HepG2 (cell line): ENCODE measurements around the gene HSPA6. TPM values are rescaled to one million over a fixed set of nuclear protein-coding genes. Genes with fewer than 3 reads are reported as not detected.
"Not testable (repeated sequence)": the region's sequence is repeated elsewhere in the genome, so short reads cannot be mapped to it uniquely, and the experiment has no call there.

ENCODE experiments used
- ATAC-seq: fragments of 200-7000 bp; cut with Tn5 transposase; 3 replicates; pipeline ENCODE4 v1.9.1; 2020; ENCODE audit warnings: mild to moderate bottlenecking, moderate library complexity
- BruUV-seq: library from RNA; stranded (reverse); fragments of 400-500 nt; replicated peaks from 2 replicates; lab custom pipeline; 2021; lab: Mats Ljungman, UMichigan
- CTCF ChIA-PET: fragments of 300-600 bp; formaldehyde crosslinking; extraction: SDS; loops from one replicate; lab custom pipeline; 2021; ENCODE audit warnings: low total read pairs, inconsistent platforms, low intra/inter-chr PET ratio; lab: Yijun Ruan, JAX
- POLR2A ChIA-PET: fragments of 350-600 bp; sonication (Branson Sonifier 250); formaldehyde crosslinking; loops from one replicate; lab custom pipeline; 2020; ENCODE audit warnings: antibody characterized with exemption, inconsistent platforms; lab: Yijun Ruan, JAX
- DNase-seq: peaks from one replicate; pipeline ENCODE4 v3.0.0-alpha.2; 2015; ENCODE audit warnings: low spot score
- FAIRE-seq: peaks from 3 replicates; lab custom pipeline; 2011; peaks lifted over from hg19 to GRCh38; lab: Jason Lieb, UNC
- H2AFZ ChIP-seq: one replicate; pipeline ENCODE4 v1.6.1; 2011; ENCODE audit warnings: low read length, inconsistent platforms
- H3K27ac ChIP-seq: fragments of 300-600 bp; 3 replicates; pipeline ENCODE4 v1.8.0; 2011; ENCODE audit warnings: mixed run types, mild to moderate bottlenecking, mixed read lengths, low read length, inconsistent platforms; ENCODE audit not compliant: insufficient read depth; ENCODE audit errors: extremely low read length
- H3K27me3 ChIP-seq, 2 experiments: fragments of 200-600 bp in 1 of 2; 2 replicates in 1 of 2; 3 replicates in 1 of 2; pipeline versions ENCODE4 v1.6.0 to v1.8.0; 2011; ENCODE audit warnings: low read length in 2 of 2, mild to moderate bottlenecking in 2 of 2, moderate library complexity in 2 of 2, inconsistent platforms in 1 of 2; ENCODE audit not compliant: insufficient read depth in 2 of 2, control insufficient read depth in 1 of 2
- H3K36me3 ChIP-seq, 2 experiments: fragments of 200-600 bp in 1 of 2; replicated peaks in 1 of 2; 2 replicates in 1 of 2; 3 replicates in 1 of 2; pipeline versions ENCODE4 v1.5.1 to v1.8.0; 2011; ENCODE audit warnings: low read length in 2 of 2, inconsistent platforms in 1 of 2; ENCODE audit not compliant: insufficient read depth in 2 of 2, control insufficient read depth in 1 of 2
- H3K4me1 ChIP-seq: 2 replicates; pipeline ENCODE4 v1.5.1; 2012; ENCODE audit warnings: low read length, inconsistent platforms; ENCODE audit not compliant: insufficient read depth
- H3K4me2 ChIP-seq: 2 replicates; pipeline ENCODE4 v1.6.0; 2011; ENCODE audit warnings: low read depth, low read length, inconsistent platforms
- H3K4me3 ChIP-seq, 3 experiments: fragments of 200-600 bp in 1 of 3; sonication (generic), shearing (Covaris generic) in 1 of 3; replicated peaks in 1 of 3; 2 replicates each; pipeline ENCODE4 v1.5.1; 2011 to 2016; ENCODE audit warnings: low read length in 3 of 3, inconsistent platforms in 2 of 3, low read depth in 2 of 3, mild to moderate bottlenecking in 2 of 3, control low read depth in 1 of 3, mixed read lengths in 1 of 3; ENCODE audit not compliant: insufficient read depth in 1 of 3
- H3K79me2 ChIP-seq: one replicate; pipeline ENCODE4 v1.6.1; 2011; ENCODE audit warnings: low read length, inconsistent platforms; ENCODE audit not compliant: insufficient read depth
- H3K9ac ChIP-seq: 2 replicates; pipeline ENCODE4 v1.6.0; 2011; ENCODE audit warnings: mild to moderate bottlenecking, low read depth, low read length, inconsistent platforms; ENCODE audit not compliant: insufficient read depth
- H3K9me3 ChIP-seq: 2 replicates; pipeline ENCODE4 v1.5.1; 2012; ENCODE audit warnings: mild to moderate bottlenecking, low read length
- H4K20me1 ChIP-seq: 2 replicates; pipeline ENCODE4 v1.6.0; 2011; ENCODE audit warnings: inconsistent platforms, mild to moderate bottlenecking, low read length, moderate library complexity; ENCODE audit not compliant: insufficient read depth
- WGBS: methylation state at CpG from one replicate; pipeline ENCODE4 v1.1.6; 2017; ENCODE audit warnings: low lambda C conversion rate; 5-methylcytosine and 5-hydroxymethylcytosine counted together
- in situ Hi-C: cut with HindIII; loops from 2 replicates; pipeline ENCODE4 v1.10.0; 2017; ENCODE audit warnings: low pct_unique_long_range_greater_than_20kb; ENCODE audit not compliant: extremely low pct_ligation_motif_present
- intact Hi-C: fragments of 100-400 bp; cut with micrococcal nuclease; formaldehyde crosslinking; loops from one replicate; pipeline ENCODE4 v1.10.0; 2022; ENCODE audit not compliant: unreplicated experiment
- polyA plus RNA-seq, 8 experiments: library from polyadenylated mRNA; depleted of rRNA in 3 of 8; stranded (reverse) in 7 of 8; unstranded in 1 of 8; fragments of >200 nt; fragmentation: Illumina TruSeq in 4 of 8; extraction: Trizol in 4 of 8; gene quantifications; 2 replicates each; pipeline versions ENCODE4 v1.2.1 to v1.2.3, GENCODE V29; 2011 to 2016; ENCODE audit warnings: low read depth in 4 of 8, missing spikeins in 1 of 8, mixed read lengths in 1 of 8; ENCODE audit not compliant: insufficient read depth in 1 of 8
- total RNA-seq, 5 experiments: library from RNA; depleted of rRNA; stranded (reverse); fragments of >200 nt; fragmentation: Illumina TruSeq; extraction: Trizol; gene quantifications; 2 replicates each; pipeline ENCODE4 v1.2.3, GENCODE V29; 2016; ENCODE audit warnings: low read depth in 1 of 5

Gene HSPA6
- total and polyA plus RNA-seq, 2 of the 13 experiments (the other 11 are each of a cell fraction or from before 2014, with no cell fraction given): 0.07 TPM; not detected in 1

DNA sequence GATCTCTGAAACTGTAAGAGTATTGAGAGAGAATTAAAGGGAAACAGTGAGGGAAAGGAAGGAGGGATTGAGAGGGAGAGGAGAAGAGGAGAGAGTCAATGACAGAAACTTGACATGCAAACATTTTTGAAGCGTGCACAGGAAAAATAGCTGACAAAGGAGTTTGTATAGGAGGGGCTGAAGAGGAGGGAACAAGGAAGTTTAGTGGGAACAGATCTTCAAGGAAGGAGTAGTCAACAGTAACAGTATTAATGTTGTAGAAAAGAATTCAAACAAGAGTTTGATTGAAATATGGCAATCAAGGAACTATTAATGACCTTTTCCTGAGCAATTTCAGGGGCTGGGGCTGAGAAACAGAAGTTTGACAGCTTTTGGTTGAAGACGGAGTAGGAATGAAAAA lies 29.3 kb downstream of the HSPA6 start:
- ATAC-seq, intact Hi-C loops, FAIRE-seq, H3K9me3 ChIP-seq, H3K4me1 ChIP-seq, H3K36me3 ChIP-seq, CTCF ChIA-PET, POLR2A ChIA-PET, in situ Hi-C loops, DNase-seq, H3K4me2 ChIP-seq, H3K9ac ChIP-seq, BruUV-seq, H2AFZ ChIP-seq, H3K79me2 ChIP-seq, H4K20me1 ChIP-seq, H3K4me3 ChIP-seq, H3K27me3 ChIP-seq, H3K27ac ChIP-seq: not testable (repeated sequence)
- 33% methylated on average over 2 of the region's 2 CpGs for WGBS

DNA sequence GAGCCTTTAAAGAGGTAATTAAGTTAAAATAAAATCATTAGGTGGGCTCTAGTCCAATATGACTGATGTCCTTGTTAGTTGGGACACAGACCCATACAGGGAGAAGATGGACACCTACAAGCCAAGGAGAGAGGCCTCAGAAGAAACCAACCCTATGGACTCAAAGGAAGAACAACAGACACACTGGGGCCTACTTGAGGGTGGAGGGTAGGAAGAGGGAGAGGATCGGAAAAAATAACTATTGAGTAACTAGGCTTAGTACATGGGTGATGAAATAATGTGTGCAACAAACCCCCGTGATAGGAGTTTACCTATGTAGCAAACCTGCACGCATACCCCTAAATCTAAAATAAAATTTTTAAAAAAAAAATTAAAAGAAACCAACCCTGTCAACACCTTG lies 30.0 kb downstream of the HSPA6 start:
- CTCF ChIA-PET, H3K27ac ChIP-seq, H2AFZ ChIP-seq, H3K79me2 ChIP-seq, H3K36me3 ChIP-seq, FAIRE-seq, intact Hi-C loops, BruUV-seq, ATAC-seq, POLR2A ChIA-PET, H3K4me1 ChIP-seq, DNase-seq, H3K9ac ChIP-seq, H3K27me3 ChIP-seq, H4K20me1 ChIP-seq, H3K4me2 ChIP-seq, H3K9me3 ChIP-seq, in situ Hi-C loops, H3K4me3 ChIP-seq: not testable (repeated sequence)
- WGBS: 37% methylated on average over 3 of the region's 3 CpGs

DNA sequence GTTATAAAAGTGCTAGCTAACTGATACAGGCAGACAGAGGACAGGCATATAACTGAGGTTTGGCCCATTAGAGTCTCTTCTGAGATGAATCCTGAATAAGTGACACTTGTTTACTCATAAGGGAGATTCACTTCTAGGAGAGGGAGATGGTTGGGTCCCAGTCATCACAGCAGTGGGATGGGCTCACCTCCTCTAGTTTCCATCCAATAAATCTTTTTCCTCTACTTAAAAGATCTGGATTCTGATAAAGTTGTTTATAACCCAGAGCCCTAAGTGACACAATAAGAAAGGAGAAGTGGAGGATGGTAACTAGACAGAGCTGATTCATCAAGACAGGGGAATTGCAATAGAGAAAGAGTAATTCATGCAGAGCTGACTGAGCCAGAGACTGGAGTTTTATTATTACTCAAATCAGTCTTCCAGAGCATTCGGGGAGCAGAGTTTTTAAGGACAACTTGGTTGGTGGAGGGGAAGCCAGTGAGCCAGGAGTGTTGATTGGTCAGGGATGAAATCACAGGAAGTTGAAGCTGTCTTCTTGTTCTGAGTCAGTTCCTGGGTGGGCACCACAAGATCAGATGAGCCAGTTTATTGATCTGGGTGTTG lies 30.6 kb downstream of the HSPA6 start:
- H4K20me1 ChIP-seq, DNase-seq, H3K27ac ChIP-seq, H3K4me3 ChIP-seq, H3K9ac ChIP-seq, CTCF ChIA-PET, H3K9me3 ChIP-seq, ATAC-seq, H3K4me2 ChIP-seq, H3K4me1 ChIP-seq, POLR2A ChIA-PET, H3K36me3 ChIP-seq, H2AFZ ChIP-seq, BruUV-seq, H3K79me2 ChIP-seq, intact Hi-C loops, in situ Hi-C loops, FAIRE-seq, H3K27me3 ChIP-seq: not testable (repeated sequence)
- 0% methylated on average over 1 of the region's 1 CpG for WGBS

DNA sequence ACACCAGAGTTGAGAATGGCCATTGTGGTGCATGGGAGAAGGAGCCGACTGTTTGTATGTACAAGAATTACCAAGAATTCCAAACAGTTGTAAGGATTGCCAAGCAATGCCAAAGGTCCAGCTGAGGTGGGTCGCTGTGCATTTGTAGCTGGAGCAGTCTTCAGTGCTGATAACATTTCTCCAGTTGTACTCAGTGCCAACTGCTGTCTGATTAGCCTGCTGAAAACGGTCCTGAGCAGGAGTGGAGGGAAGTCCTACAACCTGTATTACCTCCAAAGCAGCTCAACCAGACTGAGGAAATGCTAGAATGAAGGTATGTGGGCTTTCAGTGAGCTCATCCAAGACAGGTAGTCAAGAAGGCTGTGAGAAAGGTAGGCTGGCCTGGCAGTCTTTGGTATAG lies 31.8 kb downstream of the HSPA6 start:
- H3K27me3 ChIP-seq, FAIRE-seq, H3K79me2 ChIP-seq, H2AFZ ChIP-seq, BruUV-seq, CTCF ChIA-PET, H3K27ac ChIP-seq, H3K9ac ChIP-seq, DNase-seq, intact Hi-C loops, H3K36me3 ChIP-seq, H3K4me2 ChIP-seq, H3K4me3 ChIP-seq, H3K4me1 ChIP-seq, POLR2A ChIA-PET, in situ Hi-C loops, H3K9me3 ChIP-seq, H4K20me1 ChIP-seq, ATAC-seq: not testable (repeated sequence)
- WGBS: 10% methylated on average over 2 of the region's 3 CpGs
